WTC11 (cell line): Measurements from ENCODE around the gene CHPF2.

Experiments used
- ATF2 ChIP-seq: sonication (generic); formaldehyde crosslinking; IDR thresholded peaks from 2 replicates; pipeline ENCODE4 v1.8.1; 2022; ENCODE audit warnings: low read depth, missing genetic modification reagents, borderline replicate concordance
- CREM ChIP-seq: sonication (generic); formaldehyde crosslinking; IDR thresholded peaks from 2 replicates; pipeline ENCODE4 v1.8.1; 2022; ENCODE audit warnings: mild to moderate bottlenecking, missing genetic modification reagents, moderate library complexity
- ETV6 ChIP-seq: sonication (generic); formaldehyde crosslinking; IDR thresholded peaks from 2 replicates; pipeline ENCODE4 v1.8.1; 2022; ENCODE audit warnings: mild to moderate bottlenecking, missing genetic modification reagents
- NFYB ChIP-seq: sonication (generic); formaldehyde crosslinking; conservative IDR thresholded peaks from 2 replicates; pipeline ENCODE4 v1.8.0; 2022; ENCODE audit warnings: low read depth, missing genetic modification reagents
- USF1 ChIP-seq: sonication (generic); formaldehyde crosslinking; IDR thresholded peaks from 2 replicates; pipeline ENCODE4 v1.8.0; 2022; ENCODE audit warnings: mild to moderate bottlenecking, missing genetic modification reagents
- TF ChIP-seq, protein P1 (sequence below): fragments of 200-600 bp; IDR thresholded peaks from 2 replicates; pipeline ENCODE4 v1.8.0; 2022; ENCODE audit warnings: antibody characterized with exemption
- TF ChIP-seq, protein P2 (sequence below): sonication (generic); formaldehyde crosslinking; IDR thresholded peaks from 2 replicates; pipeline ENCODE4 v1.8.0; 2023; ENCODE audit warnings: missing genetic modification reagents, mild to moderate bottlenecking, borderline replicate concordance
- TF ChIP-seq, protein P3 (sequence below): sonication (generic); formaldehyde crosslinking; IDR thresholded peaks from 2 replicates; pipeline ENCODE4 v1.8.1; 2022; ENCODE audit warnings: mild to moderate bottlenecking, missing genetic modification reagents, moderate library complexity, borderline replicate concordance

DNA sequence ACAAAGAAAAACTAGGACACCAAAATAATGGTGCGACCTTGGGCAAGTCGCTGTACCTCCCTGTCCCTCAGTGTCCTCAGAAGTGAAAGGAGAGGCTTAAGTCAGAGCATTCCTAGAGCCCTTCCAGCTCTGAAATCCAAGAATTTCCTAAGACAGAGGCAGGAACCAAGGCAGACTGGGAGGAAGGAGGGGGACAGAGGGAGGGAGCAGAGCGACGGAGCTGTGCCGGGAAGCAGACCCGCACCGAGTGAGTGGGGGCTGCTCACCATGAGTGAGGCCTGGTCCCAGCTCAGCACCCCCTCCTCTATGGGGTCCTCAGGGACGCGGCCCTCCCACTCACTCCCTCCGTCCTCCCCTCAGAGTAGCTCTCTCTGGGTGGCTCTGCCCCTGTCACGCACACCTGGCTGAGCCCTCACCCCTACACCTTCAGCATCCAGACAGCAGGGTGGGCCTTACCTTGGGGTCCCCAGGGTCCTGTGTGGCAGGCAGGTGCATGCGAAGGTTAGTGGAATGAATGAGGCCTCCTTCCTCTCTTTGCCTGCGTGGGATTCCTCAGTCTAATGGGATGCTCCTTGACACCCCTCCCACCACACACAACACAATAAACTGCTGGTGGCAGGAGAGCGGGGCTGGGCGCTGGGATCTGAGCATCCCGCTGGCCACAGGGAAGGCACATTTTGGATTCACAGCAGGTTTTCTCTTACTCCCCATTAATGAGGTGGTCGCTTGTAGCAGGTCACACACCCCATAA is 20.9 kb downstream of the CHPF2 start:
- no peak for TF ChIP-seq CREM (CRISPR knock-in tag)
- TF ChIP-seq, protein P1, sequence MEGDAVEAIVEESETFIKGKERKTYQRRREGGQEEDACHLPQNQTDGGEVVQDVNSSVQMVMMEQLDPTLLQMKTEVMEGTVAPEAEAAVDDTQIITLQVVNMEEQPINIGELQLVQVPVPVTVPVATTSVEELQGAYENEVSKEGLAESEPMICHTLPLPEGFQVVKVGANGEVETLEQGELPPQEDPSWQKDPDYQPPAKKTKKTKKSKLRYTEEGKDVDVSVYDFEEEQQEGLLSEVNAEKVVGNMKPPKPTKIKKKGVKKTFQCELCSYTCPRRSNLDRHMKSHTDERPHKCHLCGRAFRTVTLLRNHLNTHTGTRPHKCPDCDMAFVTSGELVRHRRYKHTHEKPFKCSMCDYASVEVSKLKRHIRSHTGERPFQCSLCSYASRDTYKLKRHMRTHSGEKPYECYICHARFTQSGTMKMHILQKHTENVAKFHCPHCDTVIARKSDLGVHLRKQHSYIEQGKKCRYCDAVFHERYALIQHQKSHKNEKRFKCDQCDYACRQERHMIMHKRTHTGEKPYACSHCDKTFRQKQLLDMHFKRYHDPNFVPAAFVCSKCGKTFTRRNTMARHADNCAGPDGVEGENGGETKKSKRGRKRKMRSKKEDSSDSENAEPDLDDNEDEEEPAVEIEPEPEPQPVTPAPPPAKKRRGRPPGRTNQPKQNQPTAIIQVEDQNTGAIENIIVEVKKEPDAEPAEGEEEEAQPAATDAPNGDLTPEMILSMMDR = no peak
- TF ChIP-seq, protein P2, sequence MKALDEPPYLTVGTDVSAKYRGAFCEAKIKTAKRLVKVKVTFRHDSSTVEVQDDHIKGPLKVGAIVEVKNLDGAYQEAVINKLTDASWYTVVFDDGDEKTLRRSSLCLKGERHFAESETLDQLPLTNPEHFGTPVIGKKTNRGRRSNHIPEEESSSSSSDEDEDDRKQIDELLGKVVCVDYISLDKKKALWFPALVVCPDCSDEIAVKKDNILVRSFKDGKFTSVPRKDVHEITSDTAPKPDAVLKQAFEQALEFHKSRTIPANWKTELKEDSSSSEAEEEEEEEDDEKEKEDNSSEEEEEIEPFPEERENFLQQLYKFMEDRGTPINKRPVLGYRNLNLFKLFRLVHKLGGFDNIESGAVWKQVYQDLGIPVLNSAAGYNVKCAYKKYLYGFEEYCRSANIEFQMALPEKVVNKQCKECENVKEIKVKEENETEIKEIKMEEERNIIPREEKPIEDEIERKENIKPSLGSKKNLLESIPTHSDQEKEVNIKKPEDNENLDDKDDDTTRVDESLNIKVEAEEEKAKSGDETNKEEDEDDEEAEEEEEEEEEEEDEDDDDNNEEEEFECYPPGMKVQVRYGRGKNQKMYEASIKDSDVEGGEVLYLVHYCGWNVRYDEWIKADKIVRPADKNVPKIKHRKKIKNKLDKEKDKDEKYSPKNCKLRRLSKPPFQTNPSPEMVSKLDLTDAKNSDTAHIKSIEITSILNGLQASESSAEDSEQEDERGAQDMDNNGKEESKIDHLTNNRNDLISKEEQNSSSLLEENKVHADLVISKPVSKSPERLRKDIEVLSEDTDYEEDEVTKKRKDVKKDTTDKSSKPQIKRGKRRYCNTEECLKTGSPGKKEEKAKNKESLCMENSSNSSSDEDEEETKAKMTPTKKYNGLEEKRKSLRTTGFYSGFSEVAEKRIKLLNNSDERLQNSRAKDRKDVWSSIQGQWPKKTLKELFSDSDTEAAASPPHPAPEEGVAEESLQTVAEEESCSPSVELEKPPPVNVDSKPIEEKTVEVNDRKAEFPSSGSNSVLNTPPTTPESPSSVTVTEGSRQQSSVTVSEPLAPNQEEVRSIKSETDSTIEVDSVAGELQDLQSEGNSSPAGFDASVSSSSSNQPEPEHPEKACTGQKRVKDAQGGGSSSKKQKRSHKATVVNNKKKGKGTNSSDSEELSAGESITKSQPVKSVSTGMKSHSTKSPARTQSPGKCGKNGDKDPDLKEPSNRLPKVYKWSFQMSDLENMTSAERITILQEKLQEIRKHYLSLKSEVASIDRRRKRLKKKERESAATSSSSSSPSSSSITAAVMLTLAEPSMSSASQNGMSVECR (CRISPR knock-in tag) = no peak
- TF ChIP-seq USF1 = no peak
- TF ChIP-seq ETV6 (CRISPR knock-in tag) = no peak
- TF ChIP-seq ATF2 (CRISPR knock-in tag) = no peak
- TF ChIP-seq NFYB (CRISPR knock-in tag) = no peak
- TF ChIP-seq, protein P3, sequence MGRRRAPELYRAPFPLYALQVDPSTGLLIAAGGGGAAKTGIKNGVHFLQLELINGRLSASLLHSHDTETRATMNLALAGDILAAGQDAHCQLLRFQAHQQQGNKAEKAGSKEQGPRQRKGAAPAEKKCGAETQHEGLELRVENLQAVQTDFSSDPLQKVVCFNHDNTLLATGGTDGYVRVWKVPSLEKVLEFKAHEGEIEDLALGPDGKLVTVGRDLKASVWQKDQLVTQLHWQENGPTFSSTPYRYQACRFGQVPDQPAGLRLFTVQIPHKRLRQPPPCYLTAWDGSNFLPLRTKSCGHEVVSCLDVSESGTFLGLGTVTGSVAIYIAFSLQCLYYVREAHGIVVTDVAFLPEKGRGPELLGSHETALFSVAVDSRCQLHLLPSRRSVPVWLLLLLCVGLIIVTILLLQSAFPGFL (CRISPR knock-in tag) = no peak
